Measurements from ENCODE around the gene HOXC12.

The HOXC12 gene

GRCh38 chr12:54005531-54005852, 50.8 kb downstream of the HOXC12 start:
- DNase-seq (no peak), ATAC-seq (ENCODE audit: insufficient read depth, low read depth) (no peak)
- Histone ChIP-seq H3K9ac (ENCODE audit: low read depth, low read length) (no peak overlapping the region), H3K9me3 (ENCODE audit: insufficient read depth, low read length, severe bottlenecking) (no peaks in the 10 kb centered on the region), H3K4me3 (ENCODE audit: low read depth in 1 of 2, low read length in 2 of 2) (no peak overlapping the region), H4K20me1 (ENCODE audit: insufficient read depth, low read length) (no peaks in the 10 kb centered on the region), H3K27ac (ENCODE audit: low read length) (no peak overlapping the region), H3K4me1 (ENCODE audit: insufficient read depth, low read length) (peaks cover 8% of the 10 kb centered on the region), H3K27me3 (ENCODE audit: insufficient read depth, low read length, poor library complexity) (peaks cover 80% of the 10 kb centered on the region), H3K4me2 (ENCODE audit: insufficient read depth, low read length) (0 out of 2 replicates have a peak overlapping the region, but pooled peaks have one; percentile 39), H2AFZ (ENCODE audit: low read depth, low read length) (no peak overlapping the region), H3K79me2 (ENCODE audit: insufficient read depth, low read length) (no peaks in the 10 kb centered on the region), H3K36me3 (ENCODE audit: insufficient read depth, low read length) (no peaks in the 10 kb centered on the region)
- TF ChIP-seq EZH2 (IDR thresholded peaks at IDR 0.05; ENCODE audit: borderline replicate concordance, low read depth, low read length, severe bottlenecking) (no peak), CTCF (IDR thresholded peaks at IDR 0.05; ENCODE audit: borderline replicate concordance, extremely low read depth, low read length, poor library complexity, severe bottlenecking) (no peak)

- Histone ChIP-seq H3K4me2 (ENCODE audit: insufficient read depth, low read length) (peak overlapping the region; percentile 39), H3K9me3 (ENCODE audit: insufficient read depth, low read length, severe bottlenecking) (no peaks in the 10 kb centered on the region), H3K4me1 (ENCODE audit: insufficient read depth, low read length) (peaks cover 8% of the 10 kb centered on the region), H3K4me3 (ENCODE audit: low read depth in 1 of 2, low read length in 2 of 2) (no peak overlapping the region), H3K27me3 (ENCODE audit: insufficient read depth, low read length, poor library complexity) (peaks cover 85% of the 10 kb centered on the region), H3K9ac (ENCODE audit: low read depth, low read length) (peak overlapping the region; percentile 25), H4K20me1 (ENCODE audit: insufficient read depth, low read length) (no peaks in the 10 kb centered on the region), H3K79me2 (ENCODE audit: insufficient read depth, low read length) (no peaks in the 10 kb centered on the region), H3K36me3 (ENCODE audit: insufficient read depth, low read length) (no peaks in the 10 kb centered on the region), H3K27ac (ENCODE audit: low read length) (no peak overlapping the region), H2AFZ (ENCODE audit: low read depth, low read length) (peak overlapping the region; percentile 55; the same call in 1 of the 2 replicates)
- TF ChIP-seq CTCF (IDR thresholded peaks at IDR 0.05; ENCODE audit: borderline replicate concordance, extremely low read depth, low read length, poor library complexity, severe bottlenecking) (peak; percentile 95), EZH2 (IDR thresholded peaks at IDR 0.05; ENCODE audit: borderline replicate concordance, low read depth, low read length, severe bottlenecking) (no peak)
- peak; percentile 78 for DNase-seq
- peak; percentile 96 for ATAC-seq (ENCODE audit: insufficient read depth, low read depth)
Measured at GRCh38 chr12:54005853-54006558, 51.3 kb downstream of the HOXC12 start.

GRCh38 chr12:54006559-54007220, 52.0 kb downstream of the HOXC12 start:
- ATAC-seq (ENCODE audit: insufficient read depth, low read depth) = no peak
- no peaks in the 10 kb centered on the region for H3K36me3 ChIP-seq (ENCODE audit: insufficient read depth, low read length)
- no peak for DNase-seq
- no peak overlapping the region for H3K27ac ChIP-seq (ENCODE audit: low read length)
- TF ChIP-seq EZH2 (IDR thresholded peaks at IDR 0.05; ENCODE audit: borderline replicate concordance, low read depth, low read length, severe bottlenecking) (no peak), CTCF (IDR thresholded peaks at IDR 0.05; ENCODE audit: borderline replicate concordance, extremely low read depth, low read length, poor library complexity, severe bottlenecking) (no peak)
- no peak overlapping the region for H3K4me2 ChIP-seq (ENCODE audit: insufficient read depth, low read length)
- no peaks in the 10 kb centered on the region for H3K9me3 ChIP-seq (ENCODE audit: insufficient read depth, low read length, severe bottlenecking)
- no peak overlapping the region for H3K4me3 ChIP-seq (ENCODE audit: low read depth in 1 of 2, low read length in 2 of 2)
- H3K27me3 ChIP-seq (ENCODE audit: insufficient read depth, low read length, poor library complexity) = peaks cover 85% of the 10 kb centered on the region
- H3K79me2 ChIP-seq (ENCODE audit: insufficient read depth, low read length) = no peaks in the 10 kb centered on the region
- peaks cover 8% of the 10 kb centered on the region for H3K4me1 ChIP-seq (ENCODE audit: insufficient read depth, low read length)
- H3K9ac ChIP-seq (ENCODE audit: low read depth, low read length) = no peak overlapping the region
- H2AFZ ChIP-seq (ENCODE audit: low read depth, low read length) = no peak overlapping the region
- no peaks in the 10 kb centered on the region for H4K20me1 ChIP-seq (ENCODE audit: insufficient read depth, low read length)
